ENCODE results near the gene CXCR3.
"Not testable (repeated sequence)": the region's sequence is repeated elsewhere in the genome, so short reads cannot be mapped to it uniquely, and the experiment has no call there.

Gene CXCR3

GRCh38 chrX:71607488-71607887, 10.8 kb downstream of the CXCR3 start:
- no peak for DNase-seq

GRCh38 chrX:71606536-71607216, 11.6 kb downstream of the CXCR3 start:
- no peak for DNase-seq

DNA sequence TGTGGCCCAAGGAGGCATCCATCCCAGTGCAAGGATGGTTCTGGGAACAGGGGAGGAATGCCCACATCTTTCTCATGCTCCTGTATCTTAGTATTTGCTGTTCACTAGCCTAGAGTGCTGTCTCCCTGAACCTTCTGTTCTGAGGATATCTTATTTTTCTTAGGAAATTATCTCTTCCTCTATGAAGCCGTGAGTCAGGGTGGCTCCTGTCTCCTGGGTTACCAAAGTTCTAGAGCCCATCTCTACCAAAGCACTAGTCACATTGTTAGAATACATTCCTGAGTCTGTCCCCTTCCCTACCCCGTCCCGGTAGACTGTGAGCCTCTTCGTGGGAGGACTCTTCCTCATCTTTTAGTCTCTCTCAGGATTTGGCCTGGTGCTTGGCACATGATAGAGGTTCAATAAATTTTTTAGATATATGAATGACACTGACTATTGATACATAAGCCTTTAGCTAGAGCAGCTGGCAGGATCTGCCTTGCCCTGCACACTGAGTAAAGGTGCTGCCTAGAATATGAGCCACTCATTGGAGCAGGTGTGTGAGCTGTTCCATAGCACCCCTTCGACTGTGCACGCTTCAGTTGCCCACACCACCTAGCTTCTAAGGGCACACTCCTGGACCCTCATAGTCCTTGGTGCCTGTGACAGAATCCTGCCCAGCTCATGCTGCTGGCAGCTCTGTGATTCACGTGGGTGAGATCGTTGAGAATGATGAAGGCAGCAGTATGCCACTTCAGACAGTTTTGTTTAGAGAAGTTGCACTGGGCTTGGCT, 13.3 kb downstream of the CXCR3 start:
- no peak for DNase-seq

GRCh38 chrX:71604141-71604540, 14.2 kb downstream of the CXCR3 start:
- DNase-seq: no peak

DNA sequence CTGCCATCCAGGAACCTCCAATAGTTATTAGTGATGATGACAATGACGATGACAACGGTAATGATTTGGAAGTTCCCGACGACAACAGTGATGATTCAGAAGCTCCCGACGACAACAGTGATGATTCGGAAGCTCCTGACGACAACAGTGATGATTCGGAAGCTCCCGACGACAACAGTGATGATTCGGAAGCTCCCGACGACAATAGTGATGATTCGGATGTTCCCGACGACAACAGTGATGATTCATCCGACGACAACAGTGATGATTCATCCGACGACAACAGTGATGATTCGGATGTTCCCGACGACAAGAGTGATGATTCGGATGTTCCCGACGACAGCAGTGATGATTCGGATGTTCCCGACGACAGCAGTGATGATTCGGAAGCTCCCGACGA, 14.7 kb downstream of the CXCR3 start:
- DNase-seq: no peak

DNA sequence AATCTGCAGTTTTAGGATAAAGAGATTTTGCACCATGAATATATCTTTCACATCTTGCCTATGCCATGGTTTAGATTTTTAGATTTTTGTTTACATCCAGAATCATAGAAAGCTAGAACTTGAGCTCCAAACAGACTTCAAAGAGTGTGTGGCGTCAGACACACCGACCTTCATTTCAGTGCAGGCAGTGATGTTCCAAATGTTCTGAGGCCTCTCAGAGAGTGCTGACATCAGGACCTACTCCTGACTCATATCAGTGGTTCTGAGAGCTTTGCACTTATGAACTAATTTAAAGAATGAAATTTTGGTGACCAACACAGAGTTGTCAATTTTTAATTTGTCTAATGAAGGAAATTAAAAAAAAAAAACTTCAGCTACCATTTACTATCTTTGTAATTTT, 18.3 kb downstream of the CXCR3 start:
- DNase-seq: no peak

- not testable (repeated sequence) for DNase-seq
These were observed 25.1 kb downstream of the CXCR3 start for GRCh38 chrX:71593210-71593609.

- no peak for DNase-seq
These were observed 31.4 kb downstream of the CXCR3 start for GRCh38 chrX:71586929-71587328.

DNA sequence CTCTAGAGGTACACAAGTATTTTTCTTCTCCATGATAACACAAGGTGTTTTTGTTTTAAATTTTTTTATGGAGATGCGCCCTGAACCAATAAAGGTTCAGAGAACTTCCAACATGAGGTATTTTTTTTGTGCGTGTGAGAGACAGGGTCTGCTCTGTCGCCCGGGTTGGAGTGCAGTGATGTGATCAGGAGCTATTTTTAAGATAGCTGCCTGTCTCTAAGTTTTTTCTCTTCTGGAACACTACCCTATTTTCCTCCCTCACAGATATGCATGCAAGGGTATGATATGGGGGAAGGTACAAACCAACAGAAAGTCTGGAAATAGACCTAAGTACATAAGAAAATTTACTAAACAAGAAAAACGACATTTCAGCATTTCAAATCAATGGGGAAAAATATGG, 37.1 kb downstream of the CXCR3 start:
- no peak for DNase-seq

DNA sequence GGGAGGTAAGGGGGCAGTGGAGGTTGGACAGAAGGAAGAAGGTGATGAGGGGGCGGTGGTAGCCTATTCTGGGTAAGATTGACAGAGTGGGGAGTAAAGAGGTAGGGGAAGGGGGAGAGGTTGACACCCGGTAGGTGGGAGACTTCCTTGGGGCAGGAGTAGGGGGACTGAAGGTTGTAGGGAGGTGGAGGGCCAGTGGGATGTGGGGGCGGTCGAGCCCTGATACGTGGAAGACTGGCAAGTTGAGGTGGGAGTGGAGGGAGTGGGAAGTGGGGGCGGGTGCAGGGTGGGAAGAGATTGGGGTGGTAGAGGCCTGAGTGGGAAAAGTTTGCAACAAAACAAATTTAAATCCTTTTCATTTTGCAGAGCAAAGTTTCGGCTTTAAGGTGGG, 38.3 kb downstream of the CXCR3 start:
- no peak for DNase-seq

DNA sequence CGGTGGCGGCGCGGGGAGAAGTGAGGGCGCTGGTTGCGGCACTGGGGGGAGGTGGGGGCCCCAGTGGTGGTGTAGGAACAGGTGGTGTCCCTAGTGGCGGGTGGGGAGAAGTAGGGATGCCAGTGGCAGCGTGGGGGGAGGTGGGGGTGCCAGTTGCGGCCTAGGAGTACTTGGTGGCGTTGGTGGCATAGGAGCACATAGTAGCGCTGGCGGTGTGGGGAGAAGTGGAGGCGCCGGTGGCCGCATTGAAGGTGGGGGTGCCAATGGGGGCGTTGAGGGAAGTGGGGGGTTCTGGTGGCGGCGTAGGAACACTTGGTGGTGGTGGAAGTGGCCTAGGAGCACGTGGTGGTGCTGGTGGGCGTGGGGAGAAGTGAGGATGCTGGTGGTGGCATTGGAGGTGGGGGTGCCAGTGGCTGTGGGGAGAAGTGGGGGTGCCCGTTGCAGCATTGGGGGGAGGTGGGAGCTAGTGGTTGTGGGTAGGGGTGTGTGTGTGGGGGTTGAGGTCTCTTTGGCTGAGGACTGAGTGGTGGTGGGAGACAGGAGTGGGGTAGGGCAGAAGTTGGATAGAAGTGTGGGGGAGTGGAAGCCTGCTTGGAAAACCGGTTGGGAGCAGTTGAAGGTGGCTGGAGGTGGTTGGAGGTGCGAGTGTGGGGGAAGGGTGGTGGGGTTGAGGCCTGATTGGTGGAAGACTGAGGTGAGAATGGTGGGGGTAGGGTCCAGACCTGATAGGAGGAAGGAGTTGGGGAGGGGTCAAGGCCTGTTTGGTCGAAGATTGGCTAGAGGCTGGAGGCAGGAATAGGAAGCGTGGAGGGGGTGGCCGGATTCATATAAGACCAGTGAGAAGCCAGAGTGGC, 38.9 kb downstream of the CXCR3 start:
- DNase-seq: no peak

DNA sequence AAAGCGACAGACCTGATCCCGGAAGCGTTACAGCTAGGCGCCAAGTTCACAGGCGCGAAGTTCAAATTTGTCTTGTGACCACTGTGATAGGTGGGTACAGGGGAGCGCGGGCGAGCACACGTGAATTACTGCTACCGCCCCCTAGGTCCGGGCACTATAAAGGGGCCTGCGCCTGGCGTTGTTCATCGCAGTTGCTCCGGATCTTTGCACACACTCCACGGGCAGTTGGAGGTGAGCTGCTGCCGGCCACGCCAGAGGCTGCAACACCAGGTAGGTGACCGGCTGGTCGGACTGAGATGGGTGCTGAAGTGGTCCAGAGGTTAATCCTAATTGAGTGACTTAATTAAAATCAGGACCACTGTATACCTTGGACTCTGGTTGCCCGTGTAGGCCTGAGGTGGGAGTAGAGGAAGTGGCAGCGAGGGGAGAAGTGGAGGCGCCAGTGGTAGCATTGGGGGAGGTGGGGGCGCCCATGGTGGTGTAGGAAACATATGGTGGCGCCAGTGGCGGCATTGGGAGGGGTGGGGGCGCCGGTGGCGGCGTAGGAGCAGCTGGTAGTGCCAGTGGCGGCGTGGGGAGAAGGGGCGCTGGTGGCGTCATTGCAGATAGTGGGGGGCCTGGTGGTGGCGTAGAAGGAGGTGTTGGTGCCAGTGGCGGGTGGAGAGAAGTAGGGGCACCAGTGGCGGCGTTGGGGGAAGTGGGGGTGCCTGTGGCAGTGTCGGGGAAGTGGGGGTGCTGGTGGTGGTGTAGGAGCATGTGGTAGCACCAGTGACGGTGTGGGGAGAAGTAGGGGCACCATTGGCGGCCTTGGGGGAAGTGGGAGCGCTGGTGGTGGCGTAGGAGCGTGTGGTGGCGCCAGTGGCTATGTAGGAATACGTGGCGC, 39.8 kb downstream of the CXCR3 start, which contains the start of gene GCNA:
Gene GCNA (plus strand): TSS at position 185 of the 883 bp plus-strand sequence. CDS start 2,385 bp downstream, outside the sequence.
- no peak for DNase-seq

- DNase-seq: no peak
These were observed 40.6 kb downstream of the CXCR3 start for GRCh38 chrX:71577682-71578081.

GRCh38 chrX:71573590-71573989, 44.7 kb downstream of the CXCR3 start:
- DNase-seq: no peak

DNA sequence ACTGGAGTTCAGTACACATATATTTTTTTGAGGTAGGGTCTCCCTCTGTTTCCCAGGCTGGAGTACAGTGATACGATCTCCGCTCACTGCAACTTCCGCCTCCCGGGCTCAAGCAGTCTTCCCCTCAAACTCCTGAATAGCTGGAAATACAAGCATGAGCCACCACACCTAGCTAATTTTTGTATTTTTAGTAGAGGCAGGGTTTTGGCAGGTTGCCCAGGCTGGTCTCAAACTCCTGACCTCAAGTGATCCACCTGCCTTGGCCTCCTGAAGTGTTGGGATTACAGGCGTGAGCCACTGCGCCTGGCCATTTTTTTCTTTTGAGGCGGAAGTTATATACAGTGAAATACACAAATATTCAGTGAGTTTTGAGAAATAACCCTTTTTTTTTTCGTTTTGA, 46.9 kb downstream of the CXCR3 start:
- not testable (repeated sequence) for DNase-seq

Data from retina (tissue), 1 donor.